Neural progenitor cell (in vitro differentiated cells): ENCODE measurements around the gene ARMC6. TPM values are rescaled to one million over a fixed set of nuclear protein-coding genes. Genes with fewer than 3 reads are reported as not detected.
A peak's percentile ranks its signal among the peaks of the same experiment; 100 is the strongest.

ENCODE experiments used
- DNase-seq: peaks from one replicate; pipeline ENCODE4 v3.0.0-alpha.2; 2016; ENCODE audit warnings: low spot score
- H2AFZ ChIP-seq: fragments of 200-600 bp; sonication (generic); replicated peaks from 2 replicates; pipeline ENCODE4 v1.6.1; 2016; ENCODE audit warnings: antibody characterized with exemption
- H3F3A ChIP-seq: fragments of 200-600 bp; sonication (generic); 2 replicates; pipeline ENCODE4 v1.6.1; 2016; ENCODE audit warnings: antibody characterized with exemption, low read depth
- H3K27ac ChIP-seq: fragments of 200-600 bp; sonication (generic); 2 replicates; pipeline ENCODE4 v1.5.1; 2016; ENCODE audit warnings: mild to moderate bottlenecking
- H3K27me3 ChIP-seq: fragments of 200-600 bp; sonication (generic); 2 replicates; pipeline ENCODE4 v1.6.1; 2016; ENCODE audit warnings: mild to moderate bottlenecking, moderate library complexity
- H3K36me3 ChIP-seq: fragments of 200-600 bp; sonication (generic); 2 replicates; pipeline ENCODE4 v1.5.1; 2016
- H3K4me1 ChIP-seq: fragments of 200-600 bp; sonication (generic); 2 replicates; pipeline ENCODE4 v1.6.1; 2016; ENCODE audit warnings: mixed run types
- H3K4me2 ChIP-seq: fragments of 200-600 bp; sonication (generic); 2 replicates; pipeline ENCODE4 v1.6.1; 2016
- H3K4me3 ChIP-seq: fragments of 200-600 bp; sonication (generic); 2 replicates; pipeline ENCODE4 v1.5.1; 2016
- H3K79me2 ChIP-seq: fragments of 200-600 bp; sonication (generic); 2 replicates; pipeline ENCODE4 v1.6.1; 2016; ENCODE audit warnings: low read depth
- H3K9ac ChIP-seq: fragments of 200-600 bp; sonication (generic); 2 replicates; pipeline ENCODE4 v1.6.1; 2016
- H3K9me3 ChIP-seq: fragments of 200-600 bp; sonication (generic); 2 replicates; pipeline ENCODE4 v1.5.1; 2016; ENCODE audit warnings: low read depth
- H4K20me1 ChIP-seq: fragments of 200-600 bp; sonication (generic); 2 replicates; pipeline ENCODE4 v1.6.1; 2016; ENCODE audit warnings: low read depth
- H3K27ac Mint-ChIP-seq: 3 replicates; pipeline ENCODE4 v1.8.0; 2021; ENCODE audit warnings: mixed read lengths
- H3K27me3 Mint-ChIP-seq: 2 replicates; pipeline ENCODE4 v1.8.0; 2022; ENCODE audit warnings: low read depth, mild to moderate bottlenecking, inconsistent platforms, moderate library complexity, mixed read lengths; ENCODE audit not compliant: insufficient read depth
- H3K36me3 Mint-ChIP-seq: 3 replicates; pipeline ENCODE4 v1.8.0; 2021; ENCODE audit warnings: mixed read lengths
- H3K4me1 Mint-ChIP-seq: 3 replicates; pipeline ENCODE4 v1.8.0; 2021; ENCODE audit warnings: mixed read lengths
- H3K4me3 Mint-ChIP-seq: 3 replicates; pipeline ENCODE4 v1.8.0; 2021; ENCODE audit warnings: mild to moderate bottlenecking, moderate library complexity, mixed read lengths
- H3K9me3 Mint-ChIP-seq: 3 replicates; pipeline ENCODE4 v1.8.0; 2020; ENCODE audit warnings: mixed read lengths
- CTCF ChIP-seq: fragments of 200-600 bp; sonication (generic); IDR thresholded peaks from 2 replicates; pipeline ENCODE4 v1.5.1; 2017; ENCODE audit warnings: antibody characterized with exemption, mild to moderate bottlenecking
- EZH2 ChIP-seq: fragments of 200-600 bp; sonication (generic); IDR thresholded peaks from 2 replicates; pipeline ENCODE4 v1.6.1; 2017; ENCODE audit warnings: antibody characterized with exemption, mild to moderate bottlenecking, moderate library complexity
- EZH2phosphoT487 ChIP-seq: fragments of 200-600 bp; sonication (generic); IDR thresholded peaks from 2 replicates; pipeline ENCODE4 v1.6.1; 2017; ENCODE audit warnings: antibody characterized with exemption
- total RNA-seq: library from RNA; depleted of rRNA; stranded (reverse); fragments of >200 nt; gene quantifications from 2 replicates; pipeline ENCODE4 v1.2.3, GENCODE V29; 2015; ENCODE audit warnings: low replicate concordance

The ARMC6 gene
- total RNA-seq, 1 donor from 2014 or later, result 18.1 TPM

- Histone ChIP-seq H3K4me3 (peak overlapping the region; percentile 48), H3K4me1 (peaks cover 5% of the 10 kb centered on the region), H3F3A (peaks cover 16% of the 10 kb centered on the region), H3K27ac (no peak overlapping the region), H3K79me2 (no peaks in the 10 kb centered on the region), H3K9ac (no peak overlapping the region), H3K9me3 (no peaks in the 10 kb centered on the region), H3K4me2 (peak overlapping the region; percentile 74), H4K20me1 (peaks cover 3% of the 10 kb centered on the region), H3K27me3 (peaks cover 37% of the 10 kb centered on the region), H3K36me3 (no peaks in the 10 kb centered on the region), H2AFZ (no peak overlapping the region)
- TF ChIP-seq CTCF, result no peak
- no peak for TF ChIP-seq EZH2phosphoT487
- no peak for TF ChIP-seq EZH2
- H3K27me3 Mint-ChIP-seq, result peaks cover 20% of the 10 kb centered on the region
- no peaks in the 10 kb centered on the region for H3K9me3 Mint-ChIP-seq
- H3K4me1 Mint-ChIP-seq, result peaks cover 15% of the 10 kb centered on the region
- H3K36me3 Mint-ChIP-seq, result peaks cover 5% of the 10 kb centered on the region
- no peak overlapping the region for H3K27ac Mint-ChIP-seq
- no peak for DNase-seq
- H3K4me3 Mint-ChIP-seq, result peak overlapping the region; percentile 91
Observed at GRCh38 chr19:19062454-19063182, 29.2 kb downstream of the ARMC6 start.

- peaks cover 2% of the 10 kb centered on the region for H3K36me3 Mint-ChIP-seq
- Histone ChIP-seq H4K20me1 (peaks cover 3% of the 10 kb centered on the region), H3K4me2 (peak within 1 kb of the TSS; percentile 81), H3K36me3 (no peaks in the 10 kb centered on the region), H3K4me1 (peaks cover 5% of the 10 kb centered on the region), H3K4me3 (peak within 1 kb of the TSS; percentile 48), H3K27ac (no peak within 1 kb of the TSS), H3K9me3 (no peaks in the 10 kb centered on the region), H3K9ac (no peak within 1 kb of the TSS), H2AFZ (no peak within 1 kb of the TSS), H3F3A (peaks cover 16% of the 10 kb centered on the region), H3K79me2 (no peaks in the 10 kb centered on the region), H3K27me3 (peaks cover 43% of the 10 kb centered on the region)
- H3K9me3 Mint-ChIP-seq, result no peaks in the 10 kb centered on the region
- no peak within 1 kb of the TSS for H3K27ac Mint-ChIP-seq
- peaks cover 16% of the 10 kb centered on the region for H3K4me1 Mint-ChIP-seq
- peak within 1 kb of the TSS; percentile 91 for H3K4me3 Mint-ChIP-seq
- H3K27me3 Mint-ChIP-seq, result peaks cover 20% of the 10 kb centered on the region
- DNase-seq, result peak; percentile 99
- TF ChIP-seq EZH2, result no peak
- TF ChIP-seq CTCF, result no peak
- TF ChIP-seq EZH2phosphoT487, result no peak
Observed at GRCh38 chr19:19063183-19064097, 30.0 kb downstream of the ARMC6 start, which contains the start of gene SLC25A42. TSS of gene SLC25A42 (plus strand) at chr19:19063994. CDS start at chr19:19096125, 32,131 bp downstream.

- Histone ChIP-seq H3K4me1 (peaks cover 5% of the 10 kb centered on the region), H3K27ac (no peak overlapping the region), H3K9ac (no peak overlapping the region), H3K79me2 (no peaks in the 10 kb centered on the region), H3K4me2 (peak overlapping the region; percentile 81), H4K20me1 (peaks cover 3% of the 10 kb centered on the region), H3K36me3 (no peaks in the 10 kb centered on the region), H3F3A (peaks cover 16% of the 10 kb centered on the region), H3K4me3 (peak overlapping the region; percentile 48), H3K27me3 (peaks cover 47% of the 10 kb centered on the region), H3K9me3 (no peaks in the 10 kb centered on the region), H2AFZ (no peak overlapping the region)
- Mint-ChIP-seq H3K4me3 (peak overlapping the region; percentile 91), H3K36me3 (peaks cover 2% of the 10 kb centered on the region), H3K4me1 (peaks cover 16% of the 10 kb centered on the region), H3K9me3 (no peaks in the 10 kb centered on the region), H3K27ac (no peak overlapping the region), H3K27me3 (peaks cover 20% of the 10 kb centered on the region)
- no peak for DNase-seq
- TF ChIP-seq CTCF (peak; percentile 35), EZH2 (no peak), EZH2phosphoT487 (no peak)
Observed at GRCh38 chr19:19064098-19064722, 30.8 kb downstream of the ARMC6 start.
